Activated CD4-positive, alpha-beta T cell treated with anti-CD3 and anti-CD28 coated beads, Interleukin-2, amount 50 U/mL, for 16 hours (primary cell): ENCODE results near the gene ANXA9.

Experiments used
- DNase-seq: peaks from one replicate; pipeline ENCODE4 v3.0.0-alpha.2; 2020

The ANXA9 gene

GRCh38 chr1:151005729-151006319, 23.7 kb downstream of the ANXA9 start:
- DNase-seq = no peak

GRCh38 chr1:151006327-151007052, 24.4 kb downstream of the ANXA9 start, which contains the start of gene MINDY1:
MINDY1 (minus strand) TSS chr1:151006902; CDS start chr1:151002617, 4,285 bp downstream.
- DNase-seq = peak; percentile 57

- DNase-seq = no peak
Measured at GRCh38 chr1:151007853-151008243, 25.8 kb downstream of the ANXA9 start.

GRCh38 chr1:151008244-151009205, 26.4 kb downstream of the ANXA9 start, which contains the start of gene PRUNE1:
PRUNE1 (plus strand) TSS chr1:151008449; CDS start chr1:151008633, 184 bp downstream.
- DNase-seq = peak; percentile 97

GRCh38 chr1:151009206-151009587, 27.1 kb downstream of the ANXA9 start:
- peak; percentile 27 for DNase-seq

- DNase-seq = no peak
Measured at GRCh38 chr1:151009674-151010345, 27.7 kb downstream of the ANXA9 start.

- no peak for DNase-seq
Measured at GRCh38 chr1:151010346-151010726, 28.2 kb downstream of the ANXA9 start.

GRCh38 chr1:151011154-151011850, 29.2 kb downstream of the ANXA9 start:
- no peak for DNase-seq

GRCh38 chr1:151012684-151013471, 30.8 kb downstream of the ANXA9 start:
- no peak for DNase-seq

GRCh38 chr1:151013518-151013917, 31.4 kb downstream of the ANXA9 start:
- DNase-seq = no peak

GRCh38 chr1:151024540-151025146, 42.6 kb downstream of the ANXA9 start:
- peak; percentile 79 for DNase-seq

- no peak for DNase-seq
Measured at GRCh38 chr1:151026460-151026859, 44.4 kb downstream of the ANXA9 start.

- no peak for DNase-seq
Measured at GRCh38 chr1:151032164-151032563, 50.1 kb downstream of the ANXA9 start.

GRCh38 chr1:151035167-151035566, 53.1 kb downstream of the ANXA9 start:
- no peak for DNase-seq

- DNase-seq = no peak
Measured at GRCh38 chr1:151036356-151036755, 54.3 kb downstream of the ANXA9 start, which contains the start of gene BNIPL. BNIPL (plus strand) TSS chr1:151036586; CDS start chr1:151036726, 140 bp downstream.

- no peak for DNase-seq
Measured at GRCh38 chr1:151037032-151037431, 54.9 kb downstream of the ANXA9 start.

GRCh38 chr1:151039521-151039920, 57.4 kb downstream of the ANXA9 start:
- DNase-seq = no peak

- DNase-seq = no peak
Measured at GRCh38 chr1:151043163-151043562, 61.1 kb downstream of the ANXA9 start.
